ENCODE results near the gene STIM1.

STIM1 gene

DNA sequence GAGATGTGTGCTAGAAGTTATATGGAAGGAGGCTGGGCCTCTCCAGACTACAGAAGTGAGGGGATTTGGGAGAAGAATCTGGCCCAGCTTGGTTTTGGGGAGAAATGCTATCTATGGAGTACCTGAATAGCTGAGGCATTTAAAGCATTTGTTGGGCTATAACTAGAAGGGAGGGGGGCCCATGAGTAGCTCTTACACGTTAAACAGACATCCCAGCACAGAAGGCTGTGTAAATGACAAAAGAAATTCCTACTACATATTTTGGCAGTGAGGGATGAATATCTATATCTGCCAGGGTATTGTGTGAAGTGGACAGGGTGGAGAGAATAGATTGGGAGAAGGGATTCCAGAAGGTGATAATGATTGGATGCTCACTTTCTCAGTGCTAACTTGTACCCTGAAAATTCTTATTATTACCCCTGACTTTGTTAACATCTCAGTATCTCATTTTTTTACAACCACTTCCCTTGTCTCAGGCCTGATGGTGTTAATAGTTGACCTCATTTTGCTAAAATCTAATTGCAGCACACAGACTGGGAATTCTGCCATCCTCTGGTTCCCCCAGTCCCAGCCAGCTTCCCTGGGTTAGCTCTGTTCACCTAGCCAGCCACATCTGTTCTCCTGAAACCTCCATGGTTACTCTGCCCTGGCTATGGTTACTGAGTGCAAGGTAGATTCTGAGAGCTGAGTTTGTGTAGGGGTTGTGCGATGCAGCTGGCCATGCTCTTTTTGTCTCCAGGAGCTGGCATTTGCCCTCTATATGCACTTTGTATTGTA, 210.3 kb downstream of the STIM1 start:
- H3K9me3 ChIP-seq (replicated peaks; ENCODE audit: low read length), result no peaks in the 10 kb centered on the region
- no peak overlapping the region for H3K4me2 ChIP-seq (ENCODE audit: low read length)
- no peak overlapping the region for H3K9ac ChIP-seq (ENCODE audit: low read depth, low read length)
- H3K36me3 ChIP-seq (ENCODE audit: insufficient read depth, low read length), result no peaks in the 10 kb centered on the region
- H3K27me3 ChIP-seq (ENCODE audit: control insufficient read depth, insufficient read depth, low read length), result no peaks in the 10 kb centered on the region
- H3K4me3 ChIP-seq (ENCODE audit: low read length), result no peak overlapping the region
- H3K4me1 ChIP-seq (ENCODE audit: control insufficient read depth, insufficient read depth, low read length), result peaks cover 8% of the 10 kb centered on the region

DNA sequence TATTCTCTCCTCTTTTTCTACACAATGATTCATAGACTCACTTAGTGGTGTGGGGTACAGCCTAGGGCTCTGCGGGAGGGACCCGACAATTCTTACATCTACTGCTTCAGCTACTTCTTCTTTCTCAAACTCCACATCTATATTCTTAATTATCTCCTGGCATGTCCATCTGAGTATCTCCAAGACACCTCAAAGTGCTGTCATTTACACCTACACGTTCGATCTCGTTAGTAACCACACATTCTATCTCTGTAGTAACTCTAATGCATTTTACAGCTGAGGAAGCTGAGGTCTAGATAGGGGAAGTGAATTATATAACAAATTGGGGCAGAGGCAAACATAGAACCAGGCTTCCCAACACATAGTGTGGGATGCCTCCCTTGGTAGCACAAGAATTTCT, 211.4 kb downstream of the STIM1 start:
- H3K4me1 ChIP-seq (ENCODE audit: control insufficient read depth, insufficient read depth, low read length), result peaks cover 8% of the 10 kb centered on the region
- no peak overlapping the region for H3K4me3 ChIP-seq (ENCODE audit: low read length)
- H3K9me3 ChIP-seq (replicated peaks; ENCODE audit: low read length), result no peaks in the 10 kb centered on the region
- no peaks in the 10 kb centered on the region for H3K27me3 ChIP-seq (ENCODE audit: control insufficient read depth, insufficient read depth, low read length)
- H3K9ac ChIP-seq (ENCODE audit: low read depth, low read length), result no peak overlapping the region
- H3K36me3 ChIP-seq (ENCODE audit: insufficient read depth, low read length), result no peaks in the 10 kb centered on the region
- H3K4me2 ChIP-seq (ENCODE audit: low read length), result no peak overlapping the region

DNA sequence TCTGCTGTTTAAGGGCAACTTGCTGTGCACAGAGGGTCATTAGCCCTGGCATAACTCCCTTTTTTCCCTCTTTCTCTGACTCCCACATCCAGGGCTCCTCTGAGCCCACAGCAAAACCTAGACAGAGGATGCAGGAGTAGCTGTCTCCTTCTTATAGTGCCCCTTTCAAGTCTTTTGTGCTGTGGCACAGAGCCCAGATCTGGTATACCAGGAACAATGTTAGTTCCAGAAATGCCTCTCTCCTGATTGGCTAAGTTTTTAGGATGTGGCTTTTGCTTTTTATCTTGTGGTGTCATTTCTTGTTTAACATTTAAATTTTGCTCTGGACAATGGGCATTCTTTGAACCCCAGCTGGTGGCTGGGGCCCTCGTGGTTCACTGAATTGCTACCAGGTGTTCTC, 213.5 kb downstream of the STIM1 start:
- H3K4me3 ChIP-seq (ENCODE audit: low read length), result no peak overlapping the region
- no peak overlapping the region for H3K9ac ChIP-seq (ENCODE audit: low read depth, low read length)
- no peaks in the 10 kb centered on the region for H3K27me3 ChIP-seq (ENCODE audit: control insufficient read depth, insufficient read depth, low read length)
- no peak overlapping the region for H3K4me2 ChIP-seq (ENCODE audit: low read length)
- no peaks in the 10 kb centered on the region for H3K9me3 ChIP-seq (replicated peaks; ENCODE audit: low read length)
- H3K36me3 ChIP-seq (ENCODE audit: insufficient read depth, low read length), result no peaks in the 10 kb centered on the region
- peaks cover under 1% of the 10 kb centered on the region for H3K4me1 ChIP-seq (ENCODE audit: control insufficient read depth, insufficient read depth, low read length)

DNA sequence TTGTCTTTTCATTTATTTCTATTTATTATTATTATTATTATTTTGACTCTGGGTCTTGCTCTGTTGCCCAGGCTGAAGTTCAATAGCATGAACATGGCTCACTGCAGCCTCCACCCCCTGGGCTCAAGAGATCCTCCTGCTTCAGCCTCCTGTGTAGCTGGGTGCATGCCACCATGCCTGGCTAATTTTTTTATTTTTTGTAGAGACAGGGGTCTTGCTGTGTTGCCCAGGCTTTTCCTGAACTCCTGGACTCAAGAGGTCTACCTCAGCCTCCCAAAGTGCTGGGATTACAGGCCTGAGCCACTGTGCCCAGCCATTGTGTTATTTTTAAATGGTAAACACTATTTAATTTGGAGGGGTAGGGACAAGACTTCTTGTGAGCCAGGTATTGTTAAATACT, 215.9 kb downstream of the STIM1 start:
- Histone ChIP-seq H3K4me3 (ENCODE audit: low read length) (no peak overlapping the region), H3K36me3 (ENCODE audit: insufficient read depth, low read length) (no peaks in the 10 kb centered on the region), H3K9me3 (replicated peaks; ENCODE audit: low read length) (no peaks in the 10 kb centered on the region), H3K9ac (ENCODE audit: low read depth, low read length) (no peak overlapping the region), H3K4me2 (ENCODE audit: low read length) (no peak overlapping the region), H3K4me1 (ENCODE audit: control insufficient read depth, insufficient read depth, low read length) (no peaks in the 10 kb centered on the region), H3K27me3 (ENCODE audit: control insufficient read depth, insufficient read depth, low read length) (no peaks in the 10 kb centered on the region)

DNA sequence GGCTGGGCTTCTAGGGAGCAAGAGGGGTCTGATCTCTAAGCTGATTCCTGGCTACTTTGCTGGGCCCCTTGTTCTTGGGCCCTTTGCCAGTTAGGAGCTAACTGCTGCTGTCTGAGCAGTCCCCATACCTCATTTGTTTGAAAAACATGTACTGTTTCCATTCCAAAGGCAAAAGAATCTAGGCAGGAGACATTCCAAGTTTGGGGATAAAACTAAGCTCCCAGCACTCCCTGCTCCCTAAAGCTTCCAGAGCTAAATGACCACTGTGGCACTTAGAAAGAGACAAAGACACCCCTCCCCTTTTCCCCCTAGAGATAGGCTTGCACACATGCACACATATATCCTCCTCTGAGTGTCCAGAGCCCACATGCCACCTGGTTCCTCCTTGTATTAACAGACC, 216.4 kb downstream of the STIM1 start:
- Histone ChIP-seq H3K4me1 (ENCODE audit: control insufficient read depth, insufficient read depth, low read length) (no peaks in the 10 kb centered on the region), H3K9ac (ENCODE audit: low read depth, low read length) (no peak overlapping the region), H3K27me3 (ENCODE audit: control insufficient read depth, insufficient read depth, low read length) (no peaks in the 10 kb centered on the region)

DNA sequence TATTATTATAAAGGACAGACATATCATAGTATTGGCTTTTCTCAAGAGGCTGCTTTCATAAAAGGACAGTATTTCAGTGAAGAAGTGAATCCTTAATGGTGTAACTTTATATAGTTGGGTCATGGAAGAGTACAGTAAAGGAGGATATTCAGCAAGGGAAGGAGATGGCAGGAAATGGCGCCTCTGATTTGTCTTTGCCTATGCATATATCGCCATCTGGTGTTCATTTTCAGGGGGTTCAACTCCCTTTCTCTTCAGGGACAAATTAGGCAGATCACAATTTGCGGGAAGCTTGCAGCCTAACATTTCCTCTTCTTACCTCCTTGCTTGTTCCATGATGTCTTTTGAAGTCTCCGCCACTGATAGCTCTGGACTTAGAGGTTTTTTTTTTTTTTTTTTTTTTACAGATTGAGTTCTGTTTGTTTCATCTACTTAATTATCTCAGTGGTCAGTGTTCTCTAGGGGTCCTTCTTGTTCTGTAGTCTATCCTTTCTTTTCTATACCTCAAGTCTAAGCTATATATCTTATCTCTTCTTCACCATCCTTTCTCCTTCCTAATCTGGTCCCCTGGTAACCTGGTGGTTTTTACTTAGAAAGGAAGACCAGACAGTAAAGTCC, 217.3 kb downstream of the STIM1 start:
- H3K27me3 ChIP-seq (ENCODE audit: control insufficient read depth, insufficient read depth, low read length), result no peaks in the 10 kb centered on the region
- no peak overlapping the region for H3K4me3 ChIP-seq (ENCODE audit: low read length)
- H3K9me3 ChIP-seq (replicated peaks; ENCODE audit: low read length), result no peaks in the 10 kb centered on the region
- no peak overlapping the region for H3K4me2 ChIP-seq (ENCODE audit: low read length)
- H3K36me3 ChIP-seq (ENCODE audit: insufficient read depth, low read length), result no peaks in the 10 kb centered on the region
- H3K9ac ChIP-seq (ENCODE audit: low read depth, low read length), result no peak overlapping the region
- no peaks in the 10 kb centered on the region for H3K4me1 ChIP-seq (ENCODE audit: control insufficient read depth, insufficient read depth, low read length)

More for the DNA sequence above, 216.4 kb downstream of the STIM1 start:
- Histone ChIP-seq H3K4me2 (ENCODE audit: low read length) (no peak overlapping the region), H3K4me3 (ENCODE audit: low read length) (no peak overlapping the region), H3K36me3 (ENCODE audit: insufficient read depth, low read length) (no peaks in the 10 kb centered on the region), H3K9me3 (replicated peaks; ENCODE audit: low read length) (no peaks in the 10 kb centered on the region)

DNA sequence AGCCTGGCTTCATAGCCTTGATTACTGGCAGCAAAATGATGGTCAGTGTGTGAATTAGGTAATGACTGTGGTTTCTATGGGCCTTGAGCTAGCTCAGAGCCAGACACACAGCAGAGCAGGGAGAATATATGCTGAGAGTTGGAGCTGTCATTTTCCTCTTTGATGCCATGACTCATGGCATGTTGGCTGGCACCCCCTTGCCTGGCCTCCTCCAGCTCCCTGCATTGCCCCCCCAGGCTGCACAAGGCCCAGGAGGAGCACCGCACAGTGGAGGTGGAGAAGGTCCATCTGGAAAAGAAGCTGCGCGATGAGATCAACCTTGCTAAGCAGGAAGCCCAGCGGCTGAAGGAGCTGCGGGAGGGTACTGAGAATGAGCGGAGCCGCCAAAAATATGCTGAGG, 218.8 kb downstream of the STIM1 start:
- no peak overlapping the region for H3K4me2 ChIP-seq (ENCODE audit: low read length)
- no peaks in the 10 kb centered on the region for H3K27me3 ChIP-seq (ENCODE audit: control insufficient read depth, insufficient read depth, low read length)
- no peaks in the 10 kb centered on the region for H3K9me3 ChIP-seq (replicated peaks; ENCODE audit: low read length)
- H3K9ac ChIP-seq (ENCODE audit: low read depth, low read length), result no peak overlapping the region
- H3K4me3 ChIP-seq (ENCODE audit: low read length), result no peak overlapping the region
- no peaks in the 10 kb centered on the region for H3K4me1 ChIP-seq (ENCODE audit: control insufficient read depth, insufficient read depth, low read length)
- no peaks in the 10 kb centered on the region for H3K36me3 ChIP-seq (ENCODE audit: insufficient read depth, low read length)

DNA sequence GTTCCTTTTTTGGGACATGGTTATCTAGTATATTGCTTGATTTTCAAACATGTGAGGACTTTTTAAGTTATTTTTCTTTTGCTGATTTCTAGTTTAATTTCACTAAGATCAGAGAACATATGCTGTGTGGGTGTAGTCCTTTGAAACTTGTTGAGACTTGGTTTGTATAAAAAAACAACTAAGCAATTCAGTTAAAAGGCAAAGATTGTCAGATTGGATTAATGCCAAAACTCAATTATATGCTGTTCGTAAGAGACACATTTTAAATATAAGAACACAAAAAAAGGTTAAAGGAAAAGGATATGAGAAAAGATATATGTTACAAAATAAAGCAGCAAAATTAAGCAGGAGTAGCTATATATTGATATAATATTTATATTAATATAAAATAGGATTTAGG, 221.3 kb downstream of the STIM1 start:
- Histone ChIP-seq H3K4me3 (ENCODE audit: low read length) (no peak overlapping the region), H3K4me1 (ENCODE audit: control insufficient read depth, insufficient read depth, low read length) (no peaks in the 10 kb centered on the region), H3K36me3 (ENCODE audit: insufficient read depth, low read length) (no peaks in the 10 kb centered on the region), H3K27me3 (ENCODE audit: control insufficient read depth, insufficient read depth, low read length) (no peaks in the 10 kb centered on the region), H3K9ac (ENCODE audit: low read depth, low read length) (no peak overlapping the region), H3K4me2 (ENCODE audit: low read length) (no peak overlapping the region), H3K9me3 (replicated peaks; ENCODE audit: low read length) (no peaks in the 10 kb centered on the region)

DNA sequence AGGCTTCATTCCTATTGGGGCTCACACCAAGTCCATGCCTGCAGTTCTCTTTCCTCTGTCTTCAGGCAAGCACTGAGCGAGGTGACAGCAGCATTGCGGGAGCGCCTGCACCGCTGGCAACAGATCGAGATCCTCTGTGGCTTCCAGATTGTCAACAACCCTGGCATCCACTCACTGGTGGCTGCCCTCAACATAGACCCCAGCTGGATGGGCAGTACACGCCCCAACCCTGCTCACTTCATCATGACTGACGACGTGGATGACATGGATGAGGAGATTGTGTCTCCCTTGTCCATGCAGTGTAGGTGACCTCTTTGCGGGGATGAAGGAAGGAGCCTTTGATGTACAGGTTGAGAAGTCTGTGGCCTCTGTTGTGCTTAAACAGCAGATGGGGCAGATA, 227.7 kb downstream of the STIM1 start:
- Histone ChIP-seq H3K27me3 (ENCODE audit: control insufficient read depth, insufficient read depth, low read length) (no peaks in the 10 kb centered on the region), H3K9me3 (replicated peaks; ENCODE audit: low read length) (no peaks in the 10 kb centered on the region), H3K4me3 (ENCODE audit: low read length) (no peak overlapping the region), H3K36me3 (ENCODE audit: insufficient read depth, low read length) (peaks cover 6% of the 10 kb centered on the region), H3K4me2 (ENCODE audit: low read length) (no peak overlapping the region), H3K9ac (ENCODE audit: low read depth, low read length) (no peak overlapping the region), H3K4me1 (ENCODE audit: control insufficient read depth, insufficient read depth, low read length) (no peaks in the 10 kb centered on the region)

DNA sequence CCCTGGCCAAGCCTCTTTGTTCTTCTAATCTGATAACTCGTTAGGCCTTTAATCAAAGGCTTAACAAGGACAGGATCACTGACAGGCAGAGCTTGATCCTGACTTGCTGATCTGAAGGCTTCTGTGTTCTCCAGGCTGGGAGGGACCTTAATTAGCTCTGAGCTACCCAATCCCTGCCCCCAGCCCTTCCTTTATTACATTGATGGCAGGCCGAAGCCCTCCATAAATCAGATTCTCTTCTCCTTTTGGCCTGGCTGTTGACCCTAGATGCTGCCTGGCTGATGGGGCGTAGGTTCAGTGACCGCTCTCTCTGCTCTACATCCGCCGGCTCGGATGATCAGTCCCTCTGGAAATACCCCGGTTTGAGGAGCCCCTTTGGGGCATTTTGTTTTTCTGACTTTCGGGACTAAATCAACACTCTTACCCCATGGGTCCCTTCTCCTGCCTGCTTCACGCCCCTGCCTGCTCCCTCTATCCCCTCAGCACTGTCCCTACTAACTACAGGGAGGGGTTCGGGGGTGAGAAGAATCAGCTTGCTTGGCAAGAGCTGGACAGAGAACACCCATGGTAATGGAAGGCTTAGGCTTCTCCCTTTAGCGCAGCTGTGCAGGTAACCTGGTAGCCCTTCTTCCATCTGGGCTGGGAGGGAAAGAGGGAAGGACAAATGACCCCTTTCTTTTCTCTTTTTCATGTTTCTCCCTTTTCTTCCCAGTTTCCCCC, 229.1 kb downstream of the STIM1 start:
- Histone ChIP-seq H3K9ac (ENCODE audit: low read depth, low read length) (no peak overlapping the region), H3K9me3 (replicated peaks; ENCODE audit: low read length) (no peaks in the 10 kb centered on the region), H3K27me3 (ENCODE audit: control insufficient read depth, insufficient read depth, low read length) (no peaks in the 10 kb centered on the region), H3K4me3 (ENCODE audit: low read length) (no peak overlapping the region), H3K4me1 (ENCODE audit: control insufficient read depth, insufficient read depth, low read length) (no peaks in the 10 kb centered on the region), H3K36me3 (ENCODE audit: insufficient read depth, low read length) (peaks cover 6% of the 10 kb centered on the region), H3K4me2 (ENCODE audit: low read length) (no peak overlapping the region)

DNA sequence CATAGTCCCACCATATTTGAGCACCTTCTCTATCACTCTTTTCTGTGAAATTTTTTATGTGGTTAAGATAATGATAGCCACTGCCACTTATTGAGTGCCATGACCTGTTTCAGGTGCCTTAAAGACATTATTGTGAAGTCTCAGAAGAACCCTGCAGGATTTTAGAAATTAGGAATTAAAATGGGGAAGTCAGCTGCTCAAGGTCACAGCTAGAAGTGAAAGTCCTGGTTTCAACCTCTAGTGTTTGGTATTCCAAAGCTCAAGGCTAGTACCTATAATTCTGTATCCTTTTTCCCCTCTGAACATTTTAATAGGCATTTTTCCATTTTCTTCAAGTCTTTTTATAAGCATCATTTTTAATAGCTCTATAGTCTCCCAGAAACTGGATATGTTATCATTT, 230.1 kb downstream of the STIM1 start:
- no peak overlapping the region for H3K9ac ChIP-seq (ENCODE audit: low read depth, low read length)
- H3K9me3 ChIP-seq (replicated peaks; ENCODE audit: low read length), result no peaks in the 10 kb centered on the region
- no peaks in the 10 kb centered on the region for H3K4me1 ChIP-seq (ENCODE audit: control insufficient read depth, insufficient read depth, low read length)
- H3K4me3 ChIP-seq (ENCODE audit: low read length), result no peak overlapping the region
- H3K36me3 ChIP-seq (ENCODE audit: insufficient read depth, low read length), result peaks cover 6% of the 10 kb centered on the region
- H3K4me2 ChIP-seq (ENCODE audit: low read length), result no peak overlapping the region
- H3K27me3 ChIP-seq (ENCODE audit: control insufficient read depth, insufficient read depth, low read length), result no peaks in the 10 kb centered on the region
